Choroid plexus epithelial cell (primary cell): ENCODE measurements around the gene COL26A1.
"Not testable (repeated sequence)": the region's sequence is repeated elsewhere in the genome, so short reads cannot be mapped to it uniquely, and the experiment has no call there.

Experiments
- DNase-seq: peaks from one replicate; pipeline ENCODE4 v3.0.0-alpha.2; 2010; ENCODE audit warnings: low read depth
- H3K4me3 ChIP-seq: 2 replicates; pipeline ENCODE4 v1.5.1; 2011; ENCODE audit warnings: low read depth, mild to moderate bottlenecking, control low read depth, low read length, moderate library complexity
- TF ChIP-seq, protein P1 (sequence below): conservative IDR thresholded peaks from 2 replicates; pipeline ENCODE4 v1.5.1; 2011; ENCODE audit warnings: low read depth, mild to moderate bottlenecking, control low read depth, inconsistent platforms, low read length, moderate library complexity

The COL26A1 gene

DNA sequence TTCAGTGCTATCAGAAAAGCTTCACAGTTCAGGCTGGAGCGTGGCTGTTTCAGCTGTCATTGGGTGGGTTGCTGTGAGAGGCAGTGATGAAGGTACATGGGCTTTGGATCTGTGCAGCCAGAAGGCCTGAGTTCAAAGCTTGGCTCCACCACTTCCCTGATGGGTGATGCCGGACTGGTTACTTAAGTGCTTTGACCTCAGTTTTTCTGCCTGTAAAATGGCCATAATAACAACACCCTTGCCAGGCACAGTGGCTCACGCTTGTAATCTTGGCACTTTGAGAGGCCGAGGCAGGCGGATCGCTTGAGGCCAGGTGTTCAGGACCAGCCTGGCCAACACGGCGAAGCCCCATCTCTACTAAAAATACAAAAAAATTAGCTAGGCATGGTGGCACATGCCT, 30.6 kb upstream of the COL26A1 start:
- no peak for DNase-seq
- H3K4me3 ChIP-seq, result no peak overlapping the region
- TF ChIP-seq, protein P1, sequence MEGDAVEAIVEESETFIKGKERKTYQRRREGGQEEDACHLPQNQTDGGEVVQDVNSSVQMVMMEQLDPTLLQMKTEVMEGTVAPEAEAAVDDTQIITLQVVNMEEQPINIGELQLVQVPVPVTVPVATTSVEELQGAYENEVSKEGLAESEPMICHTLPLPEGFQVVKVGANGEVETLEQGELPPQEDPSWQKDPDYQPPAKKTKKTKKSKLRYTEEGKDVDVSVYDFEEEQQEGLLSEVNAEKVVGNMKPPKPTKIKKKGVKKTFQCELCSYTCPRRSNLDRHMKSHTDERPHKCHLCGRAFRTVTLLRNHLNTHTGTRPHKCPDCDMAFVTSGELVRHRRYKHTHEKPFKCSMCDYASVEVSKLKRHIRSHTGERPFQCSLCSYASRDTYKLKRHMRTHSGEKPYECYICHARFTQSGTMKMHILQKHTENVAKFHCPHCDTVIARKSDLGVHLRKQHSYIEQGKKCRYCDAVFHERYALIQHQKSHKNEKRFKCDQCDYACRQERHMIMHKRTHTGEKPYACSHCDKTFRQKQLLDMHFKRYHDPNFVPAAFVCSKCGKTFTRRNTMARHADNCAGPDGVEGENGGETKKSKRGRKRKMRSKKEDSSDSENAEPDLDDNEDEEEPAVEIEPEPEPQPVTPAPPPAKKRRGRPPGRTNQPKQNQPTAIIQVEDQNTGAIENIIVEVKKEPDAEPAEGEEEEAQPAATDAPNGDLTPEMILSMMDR, result no peak

- TF ChIP-seq, protein P1, result no peak
- DNase-seq, result no peak
- H3K4me3 ChIP-seq, result no peak overlapping the region
Observed at GRCh38 chr7:101333912-101334311, 28.8 kb upstream of the COL26A1 start.

DNA sequence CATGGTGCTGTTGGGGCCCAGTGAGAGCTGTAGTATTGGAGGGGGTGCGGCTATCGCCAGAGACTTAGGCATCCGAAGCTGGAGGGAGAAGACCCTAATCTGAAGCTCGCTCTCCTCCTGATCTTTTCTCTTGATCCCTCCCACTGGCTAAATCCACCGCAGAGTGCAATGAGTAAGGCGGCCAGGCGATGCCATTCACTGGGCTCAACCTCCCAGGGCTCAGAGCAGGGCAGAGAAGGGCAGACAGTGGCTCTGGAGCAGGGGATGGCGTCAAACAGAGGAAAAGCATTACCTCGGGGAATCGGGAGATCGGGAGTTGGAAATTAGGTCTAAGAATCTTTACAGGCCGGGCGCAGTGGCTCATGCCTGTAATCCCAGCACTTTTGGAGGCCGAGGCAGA, 22.3 kb upstream of the COL26A1 start:
- H3K4me3 ChIP-seq, result no peak overlapping the region
- DNase-seq, result no peak
- TF ChIP-seq, protein P1, result no peak

DNA sequence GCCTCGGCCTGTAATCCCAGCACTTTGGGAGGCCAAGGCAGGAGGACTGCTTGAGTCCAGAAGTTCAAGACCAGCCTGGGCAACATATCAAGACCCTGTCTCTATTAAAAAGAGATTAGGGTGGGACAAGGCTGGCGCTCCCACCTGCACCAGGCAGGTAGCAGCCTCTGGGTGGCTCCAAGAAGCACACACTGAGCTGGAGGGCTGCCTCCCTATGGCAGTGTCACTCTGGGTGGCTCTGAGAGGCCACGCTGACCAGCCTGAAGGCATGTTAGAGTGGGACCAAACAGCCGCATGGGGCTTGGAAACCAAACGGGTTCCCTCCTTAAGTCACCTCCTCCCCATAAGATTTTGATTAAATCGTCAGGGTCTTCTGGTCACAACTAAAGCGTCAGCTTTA, 19.8 kb upstream of the COL26A1 start:
- DNase-seq, result no peak
- no peak overlapping the region for H3K4me3 ChIP-seq
- TF ChIP-seq, protein P1, result no peak

GRCh38 chr7:101347477-101347876, 15.2 kb upstream of the COL26A1 start:
- TF ChIP-seq, protein P1, result no peak
- no peak for DNase-seq
- H3K4me3 ChIP-seq, result no peak overlapping the region

DNA sequence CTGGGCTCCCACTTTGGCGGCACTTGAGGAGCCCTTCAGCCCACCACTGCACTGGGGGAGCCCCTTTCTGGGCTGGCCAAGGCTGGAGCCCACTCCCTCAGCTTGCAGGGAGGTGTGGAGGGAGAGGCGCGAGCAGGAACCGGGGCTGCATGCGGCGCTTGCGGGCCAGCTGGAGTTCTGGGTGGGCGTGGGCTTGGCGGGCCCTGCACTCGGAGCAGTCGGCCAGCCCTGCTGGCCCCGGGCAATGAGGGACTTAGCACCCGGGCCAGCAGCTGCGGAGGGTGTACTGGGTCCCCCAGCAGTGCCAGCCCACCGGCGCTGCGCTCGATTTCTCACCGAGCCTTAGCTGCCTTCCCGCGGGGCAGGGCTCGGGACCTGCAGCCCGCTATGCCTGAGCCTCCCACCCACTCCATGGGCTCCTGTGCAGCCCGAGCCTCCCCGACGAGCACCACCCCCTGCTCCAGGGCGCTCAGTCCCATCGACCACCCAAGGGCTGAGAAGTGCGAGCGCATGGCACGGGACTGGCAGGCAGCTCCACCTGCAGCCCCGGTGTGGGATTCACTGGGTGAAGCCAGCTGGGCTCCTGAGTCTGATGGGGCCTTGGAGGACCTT, 14.1 kb upstream of the COL26A1 start:
- not testable (repeated sequence) for H3K4me3 ChIP-seq, DNase-seq

DNA sequence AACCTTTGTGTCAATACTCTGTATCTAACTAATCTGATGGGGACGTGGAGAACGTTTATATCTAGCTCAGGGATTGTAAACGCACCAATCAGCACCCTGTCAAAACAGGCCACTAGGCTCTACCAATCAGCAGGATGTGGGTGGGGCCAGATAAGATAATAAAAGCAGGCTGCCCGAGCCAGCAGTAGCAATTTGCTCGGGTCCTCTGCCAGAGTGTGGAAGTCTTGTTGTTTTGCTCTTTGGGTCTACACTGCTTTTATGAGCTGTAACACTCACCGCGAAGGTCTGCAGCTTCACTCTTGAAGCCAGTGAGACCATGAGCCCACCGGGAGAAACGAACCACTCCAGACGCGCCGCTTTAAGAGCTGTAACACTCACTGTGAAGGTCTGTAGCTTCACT, 13.4 kb upstream of the COL26A1 start:
- not testable (repeated sequence) for H3K4me3 ChIP-seq, DNase-seq

- DNase-seq, result no peak
- H3K4me3 ChIP-seq, result no peak overlapping the region
- TF ChIP-seq, protein P1, result no peak
Observed at GRCh38 chr7:101352920-101353308, 9.8 kb upstream of the COL26A1 start.
